HUDEP-2 (cell line): ENCODE measurements around the gene RNF225.
A peak's percentile ranks its signal among the peaks of the same experiment; 100 is the strongest.
"Not testable (repeated sequence)": the region's sequence is repeated elsewhere in the genome, so short reads cannot be mapped to it uniquely, and the experiment has no call there.

Experiments used
- DNase-seq, 76 experiments: peaks; one replicate each; lab custom pipeline; 2025; ENCODE audit not compliant: unreplicated experiment in 76 of 76; lab: John Stamatoyannopoulos, UW

Gene RNF225

DNA sequence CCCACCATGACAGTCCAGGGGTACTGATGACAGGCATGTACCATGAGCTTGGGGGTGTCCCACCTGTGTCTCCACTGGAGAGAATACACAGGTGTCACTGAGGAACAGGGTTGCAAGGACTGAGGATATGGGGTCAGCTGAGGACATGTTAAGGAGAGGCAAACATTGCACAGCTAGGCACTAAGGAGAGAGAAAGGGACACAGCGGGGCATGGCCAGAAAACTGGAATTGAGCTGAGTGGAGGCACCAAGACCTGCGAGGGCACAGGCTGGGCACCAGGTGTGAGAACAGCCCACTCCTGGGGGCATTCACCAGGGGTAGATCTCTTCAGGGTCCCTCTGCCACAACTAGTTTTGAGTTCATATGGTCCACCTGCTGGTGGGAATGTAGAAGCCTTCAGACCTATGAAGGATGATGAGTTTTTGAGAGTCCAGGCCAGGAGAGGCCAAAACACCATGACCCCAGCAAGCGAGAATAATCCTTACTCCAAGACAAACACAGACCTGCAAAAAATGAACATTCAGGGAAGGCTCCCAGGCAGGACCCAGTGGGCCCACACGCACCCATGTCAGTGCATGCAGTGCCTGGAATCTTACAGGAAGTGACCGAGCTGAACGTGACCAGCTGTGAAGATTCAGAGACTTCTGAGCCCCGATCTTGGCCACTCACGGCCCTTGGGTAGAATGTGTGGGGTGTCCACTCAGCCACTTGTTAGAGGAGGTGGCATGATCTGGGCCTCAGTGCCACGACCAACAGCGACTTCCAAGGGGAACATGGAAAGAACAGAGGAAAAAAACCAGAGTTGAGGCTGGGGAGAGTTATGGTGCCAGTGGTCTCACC lies 11.6 kb downstream of the RNF225 start:
- peak in 12 of 76 experiments; percentile 20 to 55 (median 36) for DNase-seq

DNA sequence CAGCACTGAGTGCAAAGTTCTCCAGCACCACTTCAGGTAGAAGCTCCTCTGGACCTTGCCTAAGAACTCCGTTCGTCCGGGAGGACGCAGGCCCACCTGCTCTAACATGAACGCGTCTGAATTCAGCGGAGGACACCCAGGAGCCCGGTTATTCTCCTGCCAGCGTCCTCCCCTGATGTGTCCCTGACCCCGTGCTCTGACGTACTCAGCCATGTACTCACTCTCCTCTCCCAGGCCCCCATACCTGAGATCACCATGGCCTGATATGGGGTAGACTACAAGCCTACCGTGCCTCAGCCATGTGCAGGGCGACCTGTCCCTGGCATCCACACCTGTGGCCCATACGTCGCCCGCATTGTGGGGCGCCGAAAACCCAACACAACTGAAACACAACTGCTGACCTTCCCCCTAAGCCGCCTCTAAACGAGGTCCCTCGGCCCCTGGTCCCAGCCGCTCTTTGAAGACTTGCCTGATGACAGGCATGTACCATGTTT lies 12.2 kb downstream of the RNF225 start:
- peak in 9 of 76 experiments; percentile 17 to 57 (median 36) for DNase-seq

GRCh38 chr19:58408152-58409009 lies 12.9 kb downstream of the RNF225 start, which contains the start of gene ZNF584:
TSS of gene ZNF584 (plus strand) at chr19:58408649. CDS start at chr19:58409148, 499 bp downstream.
- DNase-seq, result peak in 74 of 76 experiments; percentile 71 to 99 (median 96)

DNA sequence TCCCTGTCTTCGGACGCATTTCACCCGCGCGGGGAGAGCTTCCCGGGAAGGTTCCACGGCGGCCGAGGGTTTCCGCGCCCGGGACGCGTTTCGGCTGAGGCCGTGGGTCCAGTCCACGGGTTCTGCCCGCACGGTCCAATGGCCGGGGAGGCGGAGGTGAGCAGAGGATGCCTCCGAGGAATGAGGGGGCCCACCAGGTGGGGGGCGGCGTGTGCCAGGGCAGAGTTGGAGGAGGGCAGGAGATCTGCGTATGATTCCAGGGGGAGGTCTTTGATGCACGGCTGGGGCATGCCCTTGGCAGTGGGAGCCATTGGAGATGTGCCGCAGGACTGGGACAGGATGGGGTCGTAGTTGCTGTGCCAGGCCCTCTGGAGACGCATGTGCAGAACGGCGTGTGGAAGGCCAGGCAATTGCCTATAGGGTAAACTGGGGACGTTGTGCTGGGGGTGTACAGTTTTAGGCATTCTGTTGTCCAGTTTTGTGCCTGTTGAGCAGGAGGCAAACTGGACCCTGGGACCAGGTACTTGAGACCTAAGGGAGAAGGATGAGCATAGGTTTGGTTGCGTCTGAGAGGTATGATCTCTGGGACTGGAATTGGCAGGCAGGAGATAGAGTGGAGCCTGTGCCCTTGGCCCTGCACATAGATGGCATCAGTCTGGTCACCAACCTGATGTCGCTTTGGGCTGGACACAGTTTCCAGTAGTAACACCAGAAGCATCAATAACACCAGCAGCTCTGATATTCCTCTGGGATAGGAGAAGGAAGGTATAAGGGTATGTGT lies 13.7 kb downstream of the RNF225 start:
- peak in 39 of 76 experiments; percentile 19 to 62 (median 41) for DNase-seq

DNA sequence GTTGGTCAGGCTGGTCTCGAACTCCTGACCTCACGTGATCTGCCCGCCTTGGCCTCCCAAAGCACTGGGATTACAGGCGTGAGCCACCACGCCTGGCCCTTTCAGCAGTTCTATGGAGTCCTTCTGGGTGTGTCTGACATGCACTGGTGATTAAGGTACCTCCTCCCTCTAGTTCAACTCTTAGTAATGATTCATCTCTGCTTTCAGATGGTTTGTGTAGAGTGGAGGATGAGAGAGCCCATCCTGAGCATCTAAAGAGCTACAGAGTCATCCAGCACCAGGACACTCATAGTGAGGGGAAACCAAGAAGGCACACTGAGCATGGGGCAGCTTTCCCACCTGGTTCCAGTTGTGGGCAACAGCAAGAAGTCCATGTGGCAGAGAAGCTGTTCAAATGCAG lies 21.1 kb downstream of the RNF225 start:
- no peak for DNase-seq

- no peak for DNase-seq
Measured at GRCh38 chr19:58417071-58417470, 21.6 kb downstream of the RNF225 start.

DNA sequence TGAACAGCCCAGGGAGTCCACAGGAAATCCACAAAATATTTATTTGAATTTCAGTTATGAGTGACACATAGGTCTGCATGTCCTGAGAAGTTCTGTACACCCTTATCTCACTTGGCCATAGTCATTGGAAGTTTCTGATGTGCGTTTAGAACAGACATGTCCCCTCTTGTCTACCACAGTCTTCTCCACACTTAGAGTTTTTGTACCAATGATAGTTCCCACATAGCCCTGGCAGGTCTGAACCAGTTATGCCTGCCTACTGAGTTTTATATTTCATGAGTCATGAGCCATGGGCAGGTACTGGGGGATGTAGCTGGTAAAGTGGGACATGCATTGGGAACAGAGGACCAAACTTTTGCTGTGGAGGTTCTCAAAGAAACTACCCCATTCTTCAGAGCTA lies 33.2 kb downstream of the RNF225 start:
- DNase-seq, result no peak

DNA sequence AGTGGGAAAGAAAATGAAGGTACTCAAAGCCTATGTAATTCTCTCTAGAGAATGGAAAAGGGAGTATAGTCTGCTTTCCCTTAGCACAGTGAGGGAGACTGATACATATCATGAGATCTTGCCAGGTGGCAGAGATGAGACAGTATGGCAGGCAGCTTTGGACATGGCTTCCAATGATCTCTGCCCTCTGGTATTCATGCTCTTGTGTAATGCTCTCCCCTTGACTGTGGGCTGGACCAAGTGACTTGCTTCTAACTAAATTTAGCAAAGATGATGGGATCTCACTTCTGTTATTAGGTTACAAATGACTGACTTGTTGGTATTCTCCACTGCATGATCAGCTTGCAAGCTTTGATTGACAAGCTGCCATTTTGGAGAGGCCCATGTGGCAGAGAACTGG lies 34.3 kb downstream of the RNF225 start:
- DNase-seq, result no peak

- DNase-seq, result no peak
Measured at GRCh38 chr19:58434217-58434616, 38.8 kb downstream of the RNF225 start.

GRCh38 chr19:58439576-58440554 lies 44.4 kb downstream of the RNF225 start, which contains the start of gene ZNF132:
TSS of gene ZNF132 (minus strand) at chr19:58440153. CDS start at chr19:58439821, 332 bp downstream.
- DNase-seq, result peak; percentile 48 to 100 (median 98)

DNA sequence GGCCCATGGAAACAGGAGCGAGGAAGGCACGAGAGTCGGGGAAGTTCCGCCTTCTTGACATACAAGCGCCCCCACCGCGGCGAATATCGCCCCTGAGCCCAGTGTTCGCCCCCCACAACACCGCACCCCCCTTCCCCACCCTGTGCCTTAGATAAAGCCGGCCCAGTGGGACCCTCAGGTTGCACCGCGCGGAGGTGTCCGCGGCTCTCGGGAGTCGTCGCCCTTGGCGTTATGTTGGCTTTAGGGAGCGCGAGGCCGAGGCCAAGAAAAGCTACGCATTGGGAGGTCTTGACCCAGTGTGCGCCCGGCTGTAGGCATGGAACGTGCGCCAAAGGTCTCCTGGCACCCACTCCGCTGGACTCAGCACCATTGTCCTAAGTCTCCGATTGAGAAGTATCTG lies 45.1 kb downstream of the RNF225 start:
- peak in 1 of 76 experiments; percentile 21 for DNase-seq

DNA sequence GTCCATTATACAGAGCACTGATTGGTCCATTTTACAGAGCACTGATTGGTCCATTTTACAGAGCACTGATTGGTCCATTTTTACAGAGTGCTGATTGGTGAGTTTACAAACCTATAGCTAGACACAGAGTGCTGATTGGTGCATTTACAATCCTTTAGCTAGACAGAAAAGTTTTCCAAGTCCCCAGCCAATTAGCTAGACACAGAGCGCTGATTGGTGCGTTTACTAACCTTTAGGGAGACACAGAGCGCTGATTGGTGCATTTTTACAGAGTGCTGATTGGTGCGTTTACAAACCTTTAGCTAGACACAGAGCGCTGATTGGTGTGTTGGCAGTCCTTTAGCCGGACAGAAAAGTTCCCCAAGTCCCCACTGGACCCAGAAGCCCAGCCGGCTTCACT lies 47.5 kb downstream of the RNF225 start:
- not testable (repeated sequence) for DNase-seq
